ENCODE results near the gene NEDD8.

The NEDD8 gene

GRCh38 chr14:24262821-24263733 is 30.9 kb upstream of the NEDD8 start, which contains the start of gene TGM1:
Gene TGM1 (minus strand): TSS chr14:24263177. CDS start chr14:24262352, 825 bp downstream.
- DNase-seq = no peak

DNA sequence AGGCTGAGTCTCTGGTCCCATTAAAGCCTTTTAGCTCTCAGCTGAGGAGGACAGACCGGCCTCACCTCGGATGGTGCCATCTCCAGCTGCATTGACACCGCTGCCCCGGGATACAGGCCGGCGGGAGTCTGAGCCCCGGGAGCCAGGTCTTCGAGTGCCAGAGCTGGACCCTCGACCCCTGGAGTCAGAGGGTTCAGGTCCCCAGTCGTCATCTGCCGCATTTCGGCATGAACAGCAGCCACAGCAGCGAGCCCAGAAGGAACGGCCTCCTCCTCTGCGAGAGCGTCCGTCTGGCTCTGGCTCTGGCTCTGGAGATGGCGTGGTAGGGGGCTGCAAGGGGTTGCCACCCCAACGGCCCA is 29.8 kb upstream of the NEDD8 start:
- no peak for DNase-seq

- DNase-seq = no peak
These were observed 29.2 kb upstream of the NEDD8 start for GRCh38 chr14:24261256-24261968.

GRCh38 chr14:24260780-24261157 is 28.6 kb upstream of the NEDD8 start:
- no peak for DNase-seq

DNA sequence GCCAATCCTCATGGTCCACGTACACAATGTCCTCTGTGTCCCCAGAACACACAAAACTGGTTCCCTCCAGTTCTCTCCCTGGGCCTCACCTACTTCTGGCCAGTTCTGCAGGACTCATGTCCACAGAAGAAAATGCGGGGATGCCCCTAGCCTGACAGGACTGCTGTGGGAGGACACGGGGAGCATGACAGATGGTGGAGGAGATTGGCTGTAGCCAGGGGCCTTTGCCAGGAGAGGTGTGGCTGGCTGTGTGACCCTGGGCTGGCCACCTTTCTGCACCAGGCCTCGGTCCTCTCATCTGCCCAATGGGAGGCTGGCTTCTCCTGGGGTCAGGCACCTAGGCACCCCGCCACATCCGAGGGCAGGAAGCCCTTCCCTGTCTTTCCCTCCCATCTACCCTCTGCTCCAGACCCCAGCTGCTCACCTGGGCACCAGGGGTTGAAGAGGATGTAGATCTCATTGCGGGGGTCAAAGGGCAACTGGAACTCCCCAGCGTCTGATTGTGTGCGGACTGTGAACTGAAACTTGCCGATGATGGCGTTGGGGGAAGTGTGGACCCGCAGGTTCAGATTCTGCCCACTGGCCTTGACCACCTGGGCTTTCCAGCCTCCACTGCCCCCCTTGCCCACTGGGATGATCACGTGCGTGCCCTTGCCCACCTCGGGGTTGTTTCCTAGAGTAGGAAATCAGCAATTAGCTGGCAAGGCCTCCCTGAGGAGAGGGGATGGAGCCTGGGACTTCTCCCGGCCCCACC is 28.0 kb upstream of the NEDD8 start:
- no peak for DNase-seq

GRCh38 chr14:24259282-24260025 is 27.3 kb upstream of the NEDD8 start:
- DNase-seq = no peak

GRCh38 chr14:24258548-24259265 is 26.5 kb upstream of the NEDD8 start:
- no peak for DNase-seq

GRCh38 chr14:24258119-24258518 is 26.0 kb upstream of the NEDD8 start:
- DNase-seq = no peak

DNA sequence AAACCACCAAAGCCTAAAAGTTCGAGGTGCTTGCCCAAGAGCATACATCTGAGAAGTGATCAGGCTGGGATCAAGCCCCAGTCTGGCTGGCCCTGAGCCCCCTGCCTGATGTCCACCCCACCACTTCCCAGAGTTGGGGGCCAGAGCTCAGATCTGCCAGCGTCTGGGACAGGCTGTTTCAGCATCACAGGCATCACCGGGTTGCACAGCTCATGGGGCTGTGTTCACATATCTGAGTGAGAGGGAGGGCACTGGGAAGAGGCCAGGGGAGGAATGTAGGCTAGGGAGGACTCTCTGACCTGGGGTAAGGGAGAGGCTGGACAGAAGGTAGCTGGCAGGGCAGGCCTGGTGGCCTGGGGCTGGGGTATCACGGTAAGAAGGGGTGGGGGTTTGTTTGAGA is 24.8 kb upstream of the NEDD8 start:
- no peak for DNase-seq

GRCh38 chr14:24255931-24256711 is 24.0 kb upstream of the NEDD8 start:
- no peak for DNase-seq

DNA sequence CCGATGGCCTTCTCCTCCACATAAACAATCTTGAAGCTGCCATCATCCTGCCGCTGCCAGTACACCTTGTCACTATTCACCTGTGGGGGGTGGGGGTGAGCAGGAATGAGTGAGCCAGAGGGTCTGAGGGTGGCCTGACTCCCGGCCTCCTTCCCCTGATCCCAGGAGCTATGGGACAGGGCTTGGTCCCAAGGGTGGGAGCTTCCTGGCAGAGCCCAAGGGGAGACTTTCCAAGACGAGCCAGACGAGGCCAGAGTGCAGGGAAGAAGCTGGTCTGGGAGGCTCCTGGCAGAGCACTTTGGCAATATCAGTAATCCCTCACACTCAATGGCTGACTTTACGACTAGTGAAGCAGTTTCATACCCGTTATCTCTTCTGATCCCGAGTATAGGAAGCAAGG is 23.3 kb upstream of the NEDD8 start:
- no peak for DNase-seq

GRCh38 chr14:24254630-24255392 is 22.6 kb upstream of the NEDD8 start:
- no peak for DNase-seq

DNA sequence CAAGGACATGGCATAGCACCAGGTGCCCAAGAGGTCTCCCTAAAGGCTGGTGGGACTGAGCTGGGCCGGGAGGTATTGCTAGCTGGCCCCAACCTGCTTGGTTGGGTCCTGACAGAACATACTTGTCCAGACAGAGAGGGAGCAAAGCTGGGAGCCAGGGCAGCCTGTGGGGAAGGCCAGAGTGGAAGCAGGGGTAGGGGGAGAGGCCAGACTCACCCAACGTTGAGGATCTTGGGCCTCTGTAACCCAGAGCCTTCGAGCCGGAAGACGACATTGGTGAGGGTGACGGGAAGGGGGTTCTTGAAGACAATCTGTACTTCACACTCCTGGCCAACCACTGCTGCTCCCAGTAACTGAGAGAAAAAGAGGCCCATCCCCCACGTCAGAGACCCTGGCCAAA is 21.8 kb upstream of the NEDD8 start:
- DNase-seq = no peak

DNA sequence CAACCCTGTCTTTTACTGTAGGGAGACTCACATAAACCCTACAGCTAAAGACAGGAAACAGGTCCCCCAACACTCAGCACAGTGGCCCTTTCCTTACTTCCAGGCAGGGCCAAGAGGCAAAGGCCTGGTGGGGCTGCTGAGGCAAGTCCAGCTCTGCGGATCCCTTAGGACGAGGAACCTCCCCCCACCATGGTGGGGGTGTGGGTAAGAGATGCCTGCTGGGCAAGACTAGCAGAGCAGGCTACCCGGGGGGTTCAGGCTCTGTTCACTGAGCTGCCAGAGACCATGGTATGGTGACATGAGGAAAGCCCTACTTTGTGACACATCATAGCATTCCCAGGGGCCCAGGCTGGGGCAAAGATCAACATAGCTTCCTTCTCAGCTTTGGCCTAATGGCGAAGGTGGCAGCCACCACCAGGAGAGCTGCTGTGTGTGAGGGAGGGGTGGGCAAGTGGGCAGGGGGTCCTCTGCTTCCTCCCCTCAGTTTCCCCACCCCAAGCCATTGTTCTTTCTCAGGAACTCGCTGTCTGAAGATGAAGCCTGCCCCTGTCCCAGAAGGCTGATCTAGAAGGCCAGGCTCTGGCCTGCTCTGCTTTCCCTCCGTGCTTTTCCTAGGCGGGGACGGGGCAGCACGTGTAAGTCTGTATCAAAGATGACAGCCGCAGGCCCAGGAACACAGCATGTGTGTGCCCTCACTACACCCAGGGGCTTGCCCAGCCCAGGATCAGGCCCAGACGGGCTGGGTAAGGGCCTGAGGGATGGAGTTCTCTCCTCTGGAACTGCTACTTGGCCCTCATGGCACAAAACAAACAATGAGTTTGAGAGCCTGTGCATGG is 20.3 kb upstream of the NEDD8 start:
- no peak for DNase-seq

DNA sequence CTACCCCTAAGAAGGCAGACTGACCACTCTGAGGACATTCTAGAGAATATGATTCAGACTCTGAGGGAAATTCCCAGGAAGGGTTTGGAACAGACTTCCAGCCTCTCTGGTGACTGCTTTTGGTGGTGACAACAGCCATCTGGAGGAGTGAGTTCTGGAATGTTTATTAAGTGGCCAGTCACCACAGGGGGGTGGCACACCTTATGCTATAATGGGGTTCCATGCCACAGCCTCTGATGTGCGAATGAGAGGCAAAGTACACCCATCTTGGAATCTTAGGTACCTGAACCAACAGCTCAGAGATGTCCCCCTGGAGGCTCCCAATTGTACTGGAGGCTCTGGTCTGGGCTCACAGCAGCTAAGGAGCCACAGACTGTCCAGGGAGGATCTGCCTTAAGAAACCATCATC is 19.7 kb upstream of the NEDD8 start:
- no peak for DNase-seq

- no peak for DNase-seq
These were observed 18.2 kb upstream of the NEDD8 start for GRCh38 chr14:24250354-24250753.

DNA sequence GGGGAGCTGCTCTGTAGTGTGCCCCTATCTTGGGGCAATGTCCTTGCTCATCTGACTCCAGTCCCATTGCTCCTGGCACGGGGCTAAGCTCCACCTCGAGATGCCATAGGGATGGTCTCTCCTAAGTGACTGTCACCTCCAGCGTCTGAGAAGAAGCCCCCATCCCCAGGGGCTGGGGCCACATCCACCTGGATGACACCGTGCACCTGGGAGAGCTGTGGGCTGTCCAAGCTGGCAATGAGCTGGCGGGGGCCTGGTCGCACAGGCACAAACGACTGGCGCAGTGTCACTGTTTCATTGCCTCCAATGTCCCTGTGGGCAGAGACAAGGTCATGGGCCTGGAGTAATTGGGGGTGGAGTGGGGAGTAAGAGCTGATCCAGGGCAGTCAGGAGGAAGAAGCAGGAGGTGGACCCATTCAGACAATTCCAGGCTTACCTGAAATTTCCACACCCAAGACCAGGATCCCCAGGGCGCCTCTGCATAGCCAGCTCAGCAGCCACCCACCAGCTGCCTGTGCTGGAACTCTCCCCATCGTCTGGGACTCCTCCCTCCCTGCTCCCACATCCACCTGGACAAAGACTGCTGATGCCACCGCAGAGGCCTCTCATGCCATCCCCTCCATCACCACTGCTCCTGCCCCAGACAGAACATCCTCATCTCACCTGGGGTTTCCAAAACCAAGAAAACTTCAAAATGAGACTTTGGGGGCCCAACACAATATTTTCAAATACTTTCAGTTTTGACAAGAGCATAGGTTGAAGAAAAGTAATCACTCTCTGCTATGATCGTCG is 17.3 kb upstream of the NEDD8 start:
- DNase-seq = no peak

DNA sequence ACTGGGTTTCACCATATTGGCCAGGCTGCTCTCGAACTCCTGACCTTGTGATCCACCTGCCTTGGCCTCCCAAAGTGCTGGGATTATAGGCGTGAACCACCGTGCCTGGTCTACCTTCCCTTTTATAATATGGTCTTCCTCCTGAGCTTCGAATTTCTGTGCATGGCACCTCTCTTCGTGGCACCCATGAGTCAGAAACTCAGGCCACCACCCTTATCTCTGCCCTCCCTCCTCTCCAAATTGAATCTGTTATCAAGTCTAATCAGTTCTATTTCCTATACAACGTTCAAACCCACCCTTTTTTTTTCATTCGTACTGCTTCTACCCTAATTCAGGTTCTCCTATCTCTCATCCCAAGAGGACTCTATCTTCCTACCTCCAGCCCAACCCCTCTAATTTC is 15.3 kb upstream of the NEDD8 start:
- no peak for DNase-seq

GRCh38 chr14:24246765-24247212 is 14.6 kb upstream of the NEDD8 start:
- no peak for DNase-seq
